ENCODE data around the gene SP2.
A peak's percentile ranks its signal among the peaks of the same experiment; 100 is the strongest.
"Not testable (repeated sequence)": the region's sequence is repeated elsewhere in the genome, so short reads cannot be mapped to it uniquely, and the experiment has no call there.

SP2 gene

GRCh38 chr17:47916489-47917208, 20.6 kb downstream of the SP2 start:
- DNase-seq (ENCODE audit: extremely low spot score, insufficient read length, low read depth) = no peak
- no peak for FAIRE-seq

- DNase-seq (ENCODE audit: extremely low spot score, insufficient read length, low read depth) = no peak
- no peak for FAIRE-seq
Measured at GRCh38 chr17:47917581-47917980, 21.5 kb downstream of the SP2 start.

DNA sequence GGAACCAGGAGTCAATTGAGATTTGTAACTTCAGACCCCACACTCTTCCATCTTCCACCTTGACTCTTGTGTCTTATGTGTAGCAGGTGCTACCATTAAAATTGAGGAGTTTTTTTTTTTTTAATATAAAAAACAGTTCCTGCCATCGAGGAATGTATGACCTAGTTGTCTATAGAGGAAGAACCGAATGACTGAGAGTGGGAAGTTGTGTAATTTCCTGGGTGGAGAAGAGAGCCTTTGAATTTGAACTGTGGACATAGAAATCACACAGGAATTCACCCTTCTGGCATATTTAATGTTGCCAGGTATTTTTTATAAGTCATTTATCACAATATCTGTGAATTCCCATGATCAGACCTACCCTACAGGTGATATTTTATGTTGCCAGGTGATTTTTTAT, 22.0 kb downstream of the SP2 start:
- FAIRE-seq = no peak
- no peak for DNase-seq (ENCODE audit: extremely low spot score, insufficient read length, low read depth)

DNA sequence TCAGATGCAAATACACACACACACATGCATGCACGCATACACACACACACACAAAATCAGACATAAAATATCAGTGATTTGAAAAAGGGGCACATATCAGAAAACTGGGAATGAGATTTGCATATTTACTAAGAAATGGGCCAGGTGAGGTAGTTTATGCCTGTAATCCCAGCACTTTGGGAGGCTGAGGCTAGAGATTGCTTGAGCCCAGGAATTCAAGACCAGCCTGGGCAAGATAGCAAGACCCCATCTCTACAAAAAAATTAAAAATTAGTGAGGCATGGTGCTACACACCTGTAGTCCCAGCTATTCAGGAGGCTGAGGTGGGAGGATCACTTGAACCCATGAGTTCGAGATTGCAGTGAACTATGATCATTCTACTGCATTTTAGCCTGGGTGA, 23.0 kb downstream of the SP2 start:
- no peak for DNase-seq (ENCODE audit: extremely low spot score, insufficient read length, low read depth)
- FAIRE-seq = no peak

GRCh38 chr17:47919889-47920288, 23.9 kb downstream of the SP2 start:
- not testable (repeated sequence) for DNase-seq (ENCODE audit: extremely low spot score, insufficient read length, low read depth); FAIRE-seq

DNA sequence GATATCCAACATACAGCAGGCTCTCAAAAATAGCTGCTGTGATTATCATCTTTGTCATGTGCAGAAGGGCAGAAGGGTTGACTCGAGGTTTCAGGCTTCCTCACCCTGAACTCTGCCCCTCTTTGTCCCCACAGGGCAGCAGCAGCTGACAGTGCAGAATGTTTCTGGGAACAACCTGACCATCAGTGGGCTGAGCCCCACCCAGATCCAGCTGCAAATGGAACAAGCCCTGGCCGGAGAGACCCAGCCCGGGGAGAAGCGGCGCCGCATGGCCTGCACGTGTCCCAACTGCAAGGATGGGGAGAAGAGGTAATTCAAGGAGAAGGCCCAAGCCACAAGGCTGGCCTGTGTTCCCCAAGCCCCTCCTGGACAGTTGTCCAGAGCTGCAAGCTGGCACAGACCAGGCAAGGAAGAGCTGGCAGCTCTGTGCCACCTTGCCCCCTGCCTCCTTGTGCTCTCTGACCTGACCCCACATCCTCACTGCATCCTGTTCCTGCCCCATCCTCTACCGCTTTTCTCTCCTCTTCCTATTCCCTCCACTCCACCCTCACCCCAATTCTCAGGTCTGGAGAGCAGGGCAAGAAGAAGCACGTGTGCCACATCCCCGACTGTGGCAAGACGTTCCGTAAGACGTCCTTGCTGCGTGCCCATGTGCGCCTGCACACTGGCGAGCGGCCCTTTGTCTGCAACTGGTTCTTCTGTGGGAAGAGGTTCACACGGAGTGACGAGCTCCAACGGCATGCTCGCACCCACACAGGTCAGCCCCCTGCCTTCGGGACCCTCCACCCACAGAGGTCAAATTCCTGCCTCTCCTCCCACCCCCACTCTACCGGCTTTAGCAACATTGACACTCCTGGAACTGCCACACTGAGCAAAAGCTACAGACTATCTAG, 29.0 kb downstream of the SP2 start:
- DNase-seq (ENCODE audit: extremely low spot score, insufficient read length, low read depth) = no peak
- no peak for FAIRE-seq

DNA sequence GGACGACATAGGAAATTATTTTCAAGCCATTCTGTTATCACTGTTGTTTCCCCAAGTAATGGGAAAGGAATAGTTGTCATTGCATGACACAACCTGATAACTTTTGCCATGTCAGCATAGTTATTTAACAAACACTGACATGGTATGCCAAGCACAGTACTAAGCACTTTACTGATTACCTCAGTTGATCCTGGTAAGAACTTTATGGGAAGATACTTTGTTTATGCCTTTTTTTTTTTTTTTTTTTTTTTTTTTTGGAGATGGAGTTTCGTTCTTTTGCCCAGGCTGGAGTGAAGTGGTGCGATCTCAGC, 29.6 kb downstream of the SP2 start:
- no peak for DNase-seq (ENCODE audit: extremely low spot score, insufficient read length, low read depth)
- no peak for FAIRE-seq

DNA sequence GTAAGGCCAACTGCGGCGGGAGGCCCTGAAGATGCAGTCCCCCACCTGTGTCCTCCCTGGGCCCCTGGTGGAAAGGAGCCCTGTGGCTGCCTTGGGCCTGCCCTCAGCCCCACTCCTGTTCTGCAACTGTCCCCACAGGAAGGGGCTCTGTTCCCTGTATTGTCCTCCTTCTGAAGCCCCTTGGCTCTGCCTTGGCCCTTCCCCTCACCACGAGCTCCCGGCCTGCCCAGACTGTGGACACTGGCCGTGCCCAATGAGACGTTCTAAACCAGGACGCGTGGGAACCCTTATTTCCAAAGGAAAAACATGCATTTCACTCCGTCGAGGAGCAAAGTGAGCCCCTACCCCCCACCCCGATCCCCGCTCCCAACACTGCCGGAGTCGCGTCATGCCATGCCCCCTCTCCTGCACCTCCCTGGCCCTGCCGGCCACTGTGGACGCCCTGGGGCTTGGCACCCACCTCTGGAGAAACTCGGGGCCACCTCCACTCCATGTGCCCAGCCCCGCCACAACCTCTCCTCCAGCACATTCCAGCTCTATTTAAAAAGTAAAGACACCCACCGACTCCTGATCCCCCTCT, 31.9 kb downstream of the SP2 start:
- FAIRE-seq = no peak
- DNase-seq (ENCODE audit: extremely low spot score, insufficient read length, low read depth) = no peak

DNA sequence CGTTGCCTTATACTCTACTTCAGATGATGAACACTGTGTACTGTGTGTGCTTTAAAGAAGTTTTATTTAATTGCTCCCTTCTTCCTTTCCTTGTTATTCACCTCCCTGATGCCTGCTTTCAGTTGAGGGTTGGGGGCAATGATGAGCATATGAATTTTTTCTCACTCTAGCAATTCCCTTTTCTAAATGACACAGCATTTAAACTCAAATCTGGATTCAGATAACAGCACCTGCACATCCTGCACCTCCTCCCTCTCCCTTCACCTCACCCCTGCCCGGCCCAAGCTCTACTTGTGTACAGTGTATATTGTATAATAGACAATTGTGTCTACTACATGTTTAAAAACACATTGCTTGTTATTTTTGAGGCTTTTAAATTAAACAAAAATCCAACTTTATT, 32.4 kb downstream of the SP2 start:
- no peak for FAIRE-seq
- DNase-seq (ENCODE audit: extremely low spot score, insufficient read length, low read depth) = no peak

GRCh38 chr17:47929218-47930000, 33.4 kb downstream of the SP2 start:
- FAIRE-seq (no peak), DNase-seq (ENCODE audit: extremely low spot score, insufficient read length, low read depth) (no peak)

DNA sequence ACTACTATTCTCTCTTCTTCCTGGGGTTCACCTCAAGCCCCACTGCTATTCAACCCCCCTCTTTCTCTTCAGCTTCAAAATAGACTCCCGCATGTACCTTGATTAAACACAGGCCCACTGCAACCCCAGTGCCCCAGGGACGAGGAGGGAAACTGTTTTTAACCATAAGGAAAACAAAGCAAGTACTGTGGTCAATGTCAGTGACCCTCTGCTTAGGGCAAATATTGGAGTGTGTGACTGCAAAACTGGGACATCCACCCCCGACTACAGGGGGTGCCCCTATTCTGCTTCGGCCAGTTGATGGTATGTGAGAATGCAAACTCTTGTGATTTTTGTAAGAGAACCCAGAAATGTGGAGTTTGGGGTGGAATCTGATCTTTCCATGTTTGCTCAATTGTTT, 35.8 kb downstream of the SP2 start:
- FAIRE-seq = no peak
- no peak for DNase-seq (ENCODE audit: extremely low spot score, insufficient read length, low read depth)

DNA sequence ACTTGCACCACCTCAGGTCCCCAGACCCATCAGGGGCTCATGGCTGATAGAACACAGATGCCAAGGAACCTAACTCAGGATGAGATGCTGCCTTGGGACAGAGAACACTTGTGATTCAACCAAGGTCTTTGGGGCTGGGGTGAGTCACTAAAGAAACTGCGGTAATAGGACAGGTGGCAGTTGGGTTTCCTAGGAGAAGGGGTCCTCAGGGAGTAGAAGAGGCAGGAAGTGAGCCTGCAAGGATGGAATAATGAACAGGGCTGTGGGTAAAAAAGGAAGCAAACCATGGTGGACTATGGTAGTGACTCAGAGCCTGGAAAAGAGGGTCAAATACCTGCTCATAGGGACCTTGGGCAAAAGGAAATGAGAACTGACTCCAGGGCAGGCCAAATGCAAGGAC, 38.8 kb downstream of the SP2 start:
- DNase-seq (ENCODE audit: extremely low spot score, insufficient read length, low read depth) (no peak), FAIRE-seq (no peak)

DNA sequence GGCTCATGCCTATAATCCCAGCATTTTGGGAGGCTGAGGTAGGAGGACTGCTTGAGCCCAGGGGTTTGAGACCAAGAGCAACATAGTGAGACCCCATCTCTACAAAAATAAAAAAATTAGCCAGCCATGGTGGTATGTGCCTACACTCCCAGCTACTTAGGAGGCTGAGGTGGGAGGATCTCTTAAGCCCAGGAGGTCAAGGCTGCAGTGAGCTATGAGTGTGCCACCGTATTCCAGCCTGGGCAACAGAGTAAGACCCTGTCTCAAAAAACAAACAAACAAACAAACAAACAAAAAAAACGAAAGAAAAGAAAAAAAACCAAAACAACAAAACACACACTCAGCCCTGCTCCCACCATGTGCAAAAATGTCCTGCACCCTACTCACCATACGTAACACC, 39.4 kb downstream of the SP2 start:
- FAIRE-seq; DNase-seq (ENCODE audit: extremely low spot score, insufficient read length, low read depth): not testable (repeated sequence)

GRCh38 chr17:47935961-47936360, 39.9 kb downstream of the SP2 start:
- DNase-seq (ENCODE audit: extremely low spot score, insufficient read length, low read depth) = no peak
- no peak for FAIRE-seq

GRCh38 chr17:47937941-47938340, 41.9 kb downstream of the SP2 start:
- DNase-seq (ENCODE audit: extremely low spot score, insufficient read length, low read depth) (no peak), FAIRE-seq (no peak)

DNA sequence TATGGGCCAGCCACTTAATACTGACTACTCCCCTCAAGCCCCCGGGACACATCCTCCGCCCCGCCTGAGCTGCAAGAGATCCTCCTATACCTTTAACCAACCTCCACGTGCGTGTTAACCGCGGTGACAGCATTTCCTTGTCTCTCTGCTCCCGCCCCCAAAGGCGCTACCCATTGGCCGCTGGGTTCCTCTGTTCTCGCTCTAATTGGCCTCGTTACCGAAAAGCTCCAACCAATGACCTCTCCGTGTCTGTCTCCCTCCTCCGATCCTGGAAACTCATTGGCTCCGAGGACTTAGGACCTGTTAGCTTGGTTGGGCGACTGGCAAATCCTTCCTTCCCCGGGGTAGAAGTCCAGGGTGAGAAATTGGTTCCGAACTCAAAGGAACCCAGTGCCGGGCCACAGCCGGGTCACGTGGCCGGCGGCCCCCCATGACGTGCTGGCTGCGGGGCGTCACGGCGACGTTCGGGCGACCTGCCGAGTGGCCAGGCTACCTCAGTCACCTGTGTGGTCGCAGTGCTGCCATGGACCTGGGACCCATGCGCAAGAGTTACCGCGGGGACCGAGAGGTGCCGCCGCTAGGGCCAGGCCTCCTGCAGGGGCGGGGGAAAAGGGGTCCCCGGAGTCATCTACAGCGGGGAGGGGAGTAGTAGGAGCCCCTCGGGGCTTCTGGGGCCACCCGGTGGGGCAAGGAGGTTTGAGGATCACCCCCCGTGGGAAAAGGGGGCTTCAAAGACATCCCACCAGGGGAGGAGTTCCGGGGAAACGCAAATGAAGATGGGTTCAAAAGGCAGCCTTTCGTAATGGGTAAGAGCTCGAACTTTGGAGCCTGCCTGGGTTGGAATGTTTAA, 45.4 kb downstream of the SP2 start, which contains the start of gene PNPO:
TSS of gene PNPO (plus strand) at position 326 of the 850 bp plus-strand sequence. CDS start at position 431, 105 bp downstream.
- DNase-seq (ENCODE audit: extremely low spot score, insufficient read length, low read depth) = peak; percentile 87
- peak; percentile 99 for FAIRE-seq

DNA sequence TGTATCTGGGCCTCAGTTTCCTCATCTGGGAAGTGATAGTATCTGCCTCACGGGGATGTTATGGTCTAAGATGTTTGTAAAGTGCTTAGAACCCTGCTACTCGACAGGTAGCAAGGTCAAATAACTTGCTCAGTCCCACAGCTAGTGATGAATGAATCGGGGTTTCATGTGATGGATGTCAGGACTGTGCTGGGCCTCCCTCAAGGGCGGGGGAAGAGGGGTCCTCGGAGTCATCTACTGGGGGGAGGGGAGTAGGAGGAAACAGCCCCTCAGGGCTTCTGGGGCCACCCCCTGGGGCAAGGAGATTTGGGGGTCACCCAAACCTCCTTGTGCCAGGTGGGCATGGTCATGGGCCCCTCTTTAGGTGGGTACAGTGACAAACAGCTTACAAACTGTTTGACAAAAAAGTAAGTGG, 46.1 kb downstream of the SP2 start:
- FAIRE-seq = no peak
- DNase-seq (ENCODE audit: extremely low spot score, insufficient read length, low read depth) = no peak

DNA sequence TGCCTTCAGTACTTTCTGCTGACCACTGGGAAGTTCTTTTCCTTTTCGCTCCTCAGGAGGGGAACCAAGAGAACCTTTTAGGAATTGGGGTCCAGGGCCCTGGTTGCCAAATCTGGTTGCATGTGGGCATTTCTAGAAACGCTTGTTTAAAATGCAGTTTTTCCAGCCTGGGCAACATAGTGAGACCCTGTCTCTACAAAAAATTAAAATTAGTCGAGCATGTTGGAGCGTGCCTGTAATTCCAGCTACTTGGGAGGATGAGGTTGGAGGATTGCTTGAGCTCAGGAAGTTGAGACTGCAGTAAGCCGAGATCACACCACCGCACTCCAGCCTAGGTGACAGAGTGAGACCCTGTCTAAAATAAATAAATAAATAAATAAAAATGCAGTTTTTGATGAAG, 46.5 kb downstream of the SP2 start:
- FAIRE-seq (no peak), DNase-seq (ENCODE audit: extremely low spot score, insufficient read length, low read depth) (no peak)

GRCh38 chr17:47945080-47945479, 49.0 kb downstream of the SP2 start:
- no peak for DNase-seq (ENCODE audit: extremely low spot score, insufficient read length, low read depth)
- no peak for FAIRE-seq

All from GM18507 (cell line).